Activated CD8-positive, alpha-beta memory T cell treated with anti-CD3 and anti-CD28 coated beads for 36 hours (primary cell): ENCODE measurements around the gene MED13L. TPM values are rescaled to one million over a fixed set of nuclear protein-coding genes. Genes with fewer than 3 reads are reported as not detected.
"Not testable (repeated sequence)": the region's sequence is repeated elsewhere in the genome, so short reads cannot be mapped to it uniquely, and the experiment has no call there.

ENCODE experiments used
- CTCF ChIA-PET: fragments of 350-600 bp; sonication (Branson Sonifier 250); formaldehyde crosslinking; loops from one replicate; lab custom pipeline; 2021; ENCODE audit warnings: antibody characterized with exemption; lab: Charles Lee
- POLR2A ChIA-PET: fragments of 350-600 bp; sonication (Branson Sonifier 250); formaldehyde crosslinking; loops from one replicate; lab custom pipeline; 2021; ENCODE audit warnings: antibody characterized with exemption; lab: Charles Lee
- total RNA-seq, 2 experiments: library from RNA; stranded (reverse); gene quantifications; one replicate each; pipeline ENCODE4 v1.2.3, GENCODE V29; 2021

MED13L gene
- total RNA-seq, 2 experiments from 2014 or later, result 39.4 to 42.8 TPM

- ChIA-PET POLR2A (no interaction called here), CTCF (interaction anchor here (0.7 to 0.9 kb wide), 4 partner anchors 17 to 130 kb away, joined by 3 read pairs; no protein-coding TSS in a partner anchor)
Measured at GRCh38 chr12:116236148-116236731, 41.3 kb downstream of the MED13L start.

GRCh38 chr12:116234148-116234547 is 43.3 kb downstream of the MED13L start:
- CTCF ChIA-PET, POLR2A ChIA-PET: not testable (repeated sequence)

GRCh38 chr12:116233669-116234068 is 43.8 kb downstream of the MED13L start:
- ChIA-PET CTCF (no interaction called here), POLR2A (no interaction called here)

GRCh38 chr12:116227811-116228210 is 49.7 kb downstream of the MED13L start:
- POLR2A ChIA-PET, result no interaction called here
- CTCF ChIA-PET, result interaction anchor here (0.7 kb wide), 1 partner anchor 57 kb away, joined by 3 read pairs; no protein-coding TSS in a partner anchor

- ChIA-PET POLR2A (no interaction called here), CTCF (interaction anchor here (0.6 kb wide), 1 partner anchor 1803 kb away, joined by 4 read pairs; no protein-coding TSS in a partner anchor)
Measured at GRCh38 chr12:116226026-116226425, 51.5 kb downstream of the MED13L start.

GRCh38 chr12:116222358-116222757 is 55.1 kb downstream of the MED13L start:
- POLR2A ChIA-PET, result no interaction called here
- CTCF ChIA-PET, result no interaction called here

GRCh38 chr12:116220756-116221155 is 56.7 kb downstream of the MED13L start:
- POLR2A ChIA-PET, result no interaction called here
- CTCF ChIA-PET, result no interaction called here

GRCh38 chr12:116217045-116217735 is 60.3 kb downstream of the MED13L start:
- CTCF ChIA-PET, result no interaction called here
- POLR2A ChIA-PET, result no interaction called here

- ChIA-PET CTCF (no interaction called here), POLR2A (no interaction called here)
Measured at GRCh38 chr12:116216022-116216756, 61.3 kb downstream of the MED13L start.

GRCh38 chr12:116215023-116215422 is 62.5 kb downstream of the MED13L start:
- CTCF ChIA-PET, result no interaction called here
- POLR2A ChIA-PET, result no interaction called here

GRCh38 chr12:116213885-116214527 is 63.5 kb downstream of the MED13L start:
- ChIA-PET CTCF (no interaction called here), POLR2A (no interaction called here)

- CTCF ChIA-PET, result no interaction called here
- POLR2A ChIA-PET, result no interaction called here
Measured at GRCh38 chr12:116213014-116213413, 64.5 kb downstream of the MED13L start.

GRCh38 chr12:116210762-116211161 is 66.7 kb downstream of the MED13L start:
- POLR2A ChIA-PET, result no interaction called here

GRCh38 chr12:116210131-116210530 is 67.4 kb downstream of the MED13L start:
- ChIA-PET CTCF (no interaction called here), POLR2A (no interaction called here)

More at GRCh38 chr12:116210762-116211161, 66.7 kb downstream of the MED13L start:
- CTCF ChIA-PET, result interaction anchor here (0.6 kb wide), 1 partner anchor 60 kb away, joined by 3 read pairs; no protein-coding TSS in a partner anchor

GRCh38 chr12:116209503-116209902 is 68.0 kb downstream of the MED13L start:
- ChIA-PET CTCF (no interaction called here), POLR2A (no interaction called here)

GRCh38 chr12:116207274-116207673 is 70.2 kb downstream of the MED13L start:
- ChIA-PET CTCF (no interaction called here), POLR2A (no interaction called here)

GRCh38 chr12:116206828-116207227 is 70.7 kb downstream of the MED13L start:
- CTCF ChIA-PET, result no interaction called here
- POLR2A ChIA-PET, result no interaction called here

GRCh38 chr12:116204785-116205184 is 72.7 kb downstream of the MED13L start:
- CTCF ChIA-PET, result no interaction called here
- POLR2A ChIA-PET, result no interaction called here

GRCh38 chr12:116204169-116204568 is 73.3 kb downstream of the MED13L start:
- POLR2A ChIA-PET, result no interaction called here
- CTCF ChIA-PET, result no interaction called here

- POLR2A ChIA-PET, result no interaction called here
- CTCF ChIA-PET, result no interaction called here
Measured at GRCh38 chr12:116202940-116203339, 74.6 kb downstream of the MED13L start.
